ENCODE results near the gene EDN1.

DNA sequence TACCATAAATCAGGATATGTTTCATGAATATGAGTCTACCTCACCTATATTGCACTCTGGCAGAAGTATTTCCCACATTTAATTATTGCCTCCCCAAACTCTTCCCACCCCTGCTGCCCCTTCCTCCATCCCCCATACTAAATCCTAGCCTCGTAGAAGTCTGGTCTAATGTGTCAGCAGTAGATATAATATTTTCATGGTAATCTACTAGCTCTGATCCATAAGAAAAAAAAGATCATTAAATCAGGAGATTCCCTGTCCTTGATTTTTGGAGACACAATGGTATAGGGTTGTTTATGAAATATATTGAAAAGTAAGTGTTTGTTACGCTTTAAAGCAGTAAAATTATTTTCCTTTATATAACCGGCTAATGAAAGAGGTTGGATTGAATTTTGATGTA lies 6.4 kb downstream of the EDN1 start:
- TF ChIP-seq, protein P1, sequence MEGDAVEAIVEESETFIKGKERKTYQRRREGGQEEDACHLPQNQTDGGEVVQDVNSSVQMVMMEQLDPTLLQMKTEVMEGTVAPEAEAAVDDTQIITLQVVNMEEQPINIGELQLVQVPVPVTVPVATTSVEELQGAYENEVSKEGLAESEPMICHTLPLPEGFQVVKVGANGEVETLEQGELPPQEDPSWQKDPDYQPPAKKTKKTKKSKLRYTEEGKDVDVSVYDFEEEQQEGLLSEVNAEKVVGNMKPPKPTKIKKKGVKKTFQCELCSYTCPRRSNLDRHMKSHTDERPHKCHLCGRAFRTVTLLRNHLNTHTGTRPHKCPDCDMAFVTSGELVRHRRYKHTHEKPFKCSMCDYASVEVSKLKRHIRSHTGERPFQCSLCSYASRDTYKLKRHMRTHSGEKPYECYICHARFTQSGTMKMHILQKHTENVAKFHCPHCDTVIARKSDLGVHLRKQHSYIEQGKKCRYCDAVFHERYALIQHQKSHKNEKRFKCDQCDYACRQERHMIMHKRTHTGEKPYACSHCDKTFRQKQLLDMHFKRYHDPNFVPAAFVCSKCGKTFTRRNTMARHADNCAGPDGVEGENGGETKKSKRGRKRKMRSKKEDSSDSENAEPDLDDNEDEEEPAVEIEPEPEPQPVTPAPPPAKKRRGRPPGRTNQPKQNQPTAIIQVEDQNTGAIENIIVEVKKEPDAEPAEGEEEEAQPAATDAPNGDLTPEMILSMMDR (IDR thresholded peaks at IDR 0.05) = no peak
- TF ChIP-seq POLR2A (IDR thresholded peaks at IDR 0.05) = no peak

Data from testis (tissue), 2 donors.